ENCODE measurements around the gene RCOR1.

RCOR1 gene

GRCh38 chr14:102731871-102732800 lies 139.7 kb downstream of the RCOR1 start:
- no peak for TF ChIP-seq CTCF (IDR thresholded peaks at IDR 0.05; ENCODE audit: insufficient read depth, low read length, missing control alignments)
- ChIA-PET POLR2A (interaction anchor here (0.6 to 0.7 kb wide), 3 partner anchors 9 to 253 kb away, joined by 3 to 4 read pairs (median 3); no protein-coding TSS in a partner anchor), CTCF (interaction anchor here (1.3 kb wide), 1 partner anchor 42 kb away, joined by 3 read pairs; no protein-coding TSS in a partner anchor)
- H3K4me3 ChIP-seq (ENCODE audit: low read depth, low read length) = no peak overlapping the region
- no peak for DNase-seq (ENCODE audit: low read depth, low spot score)

GRCh38 chr14:102732924-102733323 lies 140.5 kb downstream of the RCOR1 start:
- H3K4me3 ChIP-seq (ENCODE audit: low read depth, low read length) = no peak overlapping the region
- DNase-seq (ENCODE audit: low read depth, low spot score) = no peak
- ChIA-PET CTCF (no interaction called here), POLR2A (no interaction called here)
- no peak for TF ChIP-seq CTCF (IDR thresholded peaks at IDR 0.05; ENCODE audit: insufficient read depth, low read length, missing control alignments)

GRCh38 chr14:102733326-102733725 lies 140.9 kb downstream of the RCOR1 start:
- no peak overlapping the region for H3K4me3 ChIP-seq (ENCODE audit: low read depth, low read length)
- TF ChIP-seq CTCF (IDR thresholded peaks at IDR 0.05; ENCODE audit: insufficient read depth, low read length, missing control alignments) = no peak
- CTCF ChIA-PET = no interaction called here
- POLR2A ChIA-PET = no interaction called here
- no peak for DNase-seq (ENCODE audit: low read depth, low spot score)

- CTCF ChIA-PET = no interaction called here
These were observed 142.0 kb downstream of the RCOR1 start for GRCh38 chr14:102734436-102734835.

GRCh38 chr14:102736956-102737355 lies 144.5 kb downstream of the RCOR1 start:
- no peak for TF ChIP-seq CTCF (IDR thresholded peaks at IDR 0.05; ENCODE audit: insufficient read depth, low read length, missing control alignments)
- CTCF ChIA-PET = no interaction called here
- DNase-seq (ENCODE audit: low read depth, low spot score) = no peak
- POLR2A ChIA-PET = no interaction called here
- H3K4me3 ChIP-seq (ENCODE audit: low read depth, low read length) = no peak overlapping the region

More at GRCh38 chr14:102734436-102734835, 142.0 kb downstream of the RCOR1 start:
- no peak overlapping the region for H3K4me3 ChIP-seq (ENCODE audit: low read depth, low read length)
- POLR2A ChIA-PET = interaction anchor here (0.5 kb wide), 1 partner anchor 37 kb away, joined by 3 read pairs; no protein-coding TSS in a partner anchor
- TF ChIP-seq CTCF (IDR thresholded peaks at IDR 0.05; ENCODE audit: insufficient read depth, low read length, missing control alignments) = no peak
- no peak for DNase-seq (ENCODE audit: low read depth, low spot score)

Measured in AG04449 (cell line).